Right lobe of liver (tissue), 6 donors: ENCODE data around the gene ARL2. TPM values are rescaled to one million over a fixed set of nuclear protein-coding genes. Genes with fewer than 3 reads are reported as not detected.

Experiments used
- ATAC-seq, 4 donors: fragments of 200-7000 bp; cut with Tn5 transposase; one replicate each; pipeline ENCODE4 v1.9.1; 2020; ENCODE audit warnings: mild to moderate bottlenecking in 4 of 4, moderate library complexity in 4 of 4
- DNase-seq, 3 donors: peaks; one replicate each; pipeline ENCODE4 v3.0.0-alpha.2; 2020
- H3K27ac ChIP-seq, 3 donors: fragments of 200-600 bp; one replicate each; pipeline ENCODE4 v1.8.0; 2022
- H3K27me3 ChIP-seq, 2 donors: fragments of 200-600 bp; one replicate each; pipeline ENCODE4 v1.8.0; 2022
- H3K36me3 ChIP-seq, 4 donors: fragments of 200-600 bp; sonication (generic) in 1 of 4; one replicate each; pipeline versions ENCODE4 v1.5.1 to v1.8.0; 2017 to 2022; ENCODE audit warnings: control low read depth in 1 of 4
- H3K4me1 ChIP-seq, 4 donors: fragments of 200-600 bp; sonication (generic) in 1 of 4; one replicate each; pipeline versions ENCODE4 v1.5.1 to v1.8.0; 2017 to 2022; ENCODE audit warnings: control low read depth in 1 of 4
- H3K4me3 ChIP-seq, 3 donors: fragments of 200-600 bp; one replicate each; pipeline ENCODE4 v1.8.0; 2022
- H3K9me3 ChIP-seq, 4 donors: fragments of 200-600 bp; sonication (generic) in 1 of 4; one replicate each; pipeline versions ENCODE4 v1.5.1 to v1.8.0; 2017 to 2022; ENCODE audit warnings: control low read depth in 1 of 4
- CTCF ChIP-seq, 4 donors: fragments of 200-600 bp in 3 of 4; fragments of 450-650 bp in 1 of 4; IDR thresholded peaks; one replicate each; pipeline versions ENCODE4 v1.5.1 to v1.8.0; 2016 to 2022; ENCODE audit warnings: antibody characterized with exemption in 4 of 4, mild to moderate bottlenecking in 2 of 4
- POLR2A ChIP-seq: fragments of 450-650 bp; IDR thresholded peaks from one replicate; pipeline ENCODE4 v1.6.1; 2017; ENCODE audit warnings: antibody characterized with exemption, mild to moderate bottlenecking
- WGBS: methylation state at CpG from one replicate; pipeline ENCODE4 v1.1.6; 2018; ENCODE audit warnings: low coverage, low lambda C conversion rate; ENCODE audit not compliant: insufficient coverage; ENCODE audit errors: missing lambda C conversion rate; 5-methylcytosine and 5-hydroxymethylcytosine counted together
- intact Hi-C, 2 donors: fragments of 100-400 bp; cut with DNase I; formaldehyde crosslinking; loops; one replicate each; pipeline versions ENCODE4 v1.11.2 to v1.14.1; 2022
- total RNA-seq, 6 experiments: library from RNA; depleted of rRNA in 2 of 6; stranded (reverse); fragments of >200 nt in 2 of 6; fragmentation: NEBNext Ultra II Directional in 3 of 6; extraction: Animal tissue kit (Norgen Biotek cat#: 25700) in 3 of 6; gene quantifications; one replicate each; pipeline versions ENCODE4 v1.1.0 to v1.2.4, GENCODE V29; 2016 to 2023
- donor health status: DM: no; HTN: yes; CAD: no.
- donor health status: DM: no; HTN: no; CAD: no.
- donor health status: DM: no; HTN: no; CAD: no.
- donor health status: DM: no; HTN: yes; CAD: no.
- donor health status: DM: no; HTN: yes; CAD: no.

ARL2 gene
- total RNA-seq, 6 experiments from 2014 or later = 7.3 to 26.2 (median 10.0) TPM

- no peak overlapping the region for H3K27ac ChIP-seq
- H3K9me3 ChIP-seq = no peaks in the 10 kb centered on the region
- no peaks in the 10 kb centered on the region for H3K27me3 ChIP-seq
- H3K4me3 ChIP-seq = no peak overlapping the region
- H3K4me1 ChIP-seq = no peaks in the 10 kb centered on the region
- 64% methylated on average over 3 of the region's 3 CpGs for WGBS
- intact Hi-C loops = no loop called here
- DNase-seq (no peak), ATAC-seq (no peak)
- TF ChIP-seq POLR2A = no peak
- no peaks in the 10 kb centered on the region for H3K36me3 ChIP-seq
Observed at GRCh38 chr11:65059523-65059922, 45.6 kb downstream of the ARL2 start.

GRCh38 chr11:65059959-65060824, 46.2 kb downstream of the ARL2 start:
- 37% methylated on average over 3 of the region's 10 CpGs for WGBS
- no peak overlapping the region for H3K27ac ChIP-seq
- DNase-seq (no peak), ATAC-seq (no peak)
- H3K9me3 ChIP-seq = no peaks in the 10 kb centered on the region
- H3K4me3 ChIP-seq = no peak overlapping the region
- intact Hi-C loops = no loop called here
- H3K4me1 ChIP-seq = no peaks in the 10 kb centered on the region
- H3K36me3 ChIP-seq = no peaks in the 10 kb centered on the region
- TF ChIP-seq CTCF (IDR thresholded peaks at IDR 0.05) = no peak
- no peak for TF ChIP-seq POLR2A
- no peaks in the 10 kb centered on the region for H3K27me3 ChIP-seq

DNA sequence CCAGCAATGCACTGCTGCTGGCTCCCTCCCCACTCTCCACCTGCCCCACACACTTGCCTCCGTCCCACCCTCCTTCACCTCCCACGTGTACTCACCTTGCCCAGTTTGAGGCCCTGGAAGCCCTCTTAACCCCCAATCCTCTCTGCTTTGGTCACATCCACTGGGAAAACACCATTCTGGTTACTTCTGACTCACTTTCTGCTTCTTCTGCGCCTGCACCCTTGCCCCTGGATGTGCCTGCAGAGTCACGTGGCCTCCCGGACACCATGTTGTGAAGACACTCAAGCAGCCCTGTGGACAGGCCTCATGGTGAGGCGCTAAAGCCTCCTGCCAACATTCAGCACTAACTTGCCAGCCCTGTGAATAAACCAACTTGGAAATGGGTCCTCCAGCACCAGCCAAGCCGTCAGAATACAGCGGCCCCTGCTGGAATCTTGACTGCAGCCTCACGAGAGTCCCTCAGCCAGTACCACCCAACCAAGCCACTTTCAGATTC, 47.0 kb downstream of the ARL2 start:
- no peaks in the 10 kb centered on the region for H3K36me3 ChIP-seq
- 74% methylated on average over 8 of the region's 9 CpGs for WGBS
- H3K9me3 ChIP-seq = no peaks in the 10 kb centered on the region
- no peak for TF ChIP-seq POLR2A
- TF ChIP-seq CTCF (IDR thresholded peaks at IDR 0.05) = no peak
- no peak overlapping the region for H3K27ac ChIP-seq
- no peaks in the 10 kb centered on the region for H3K4me1 ChIP-seq
- no peaks in the 10 kb centered on the region for H3K27me3 ChIP-seq
- H3K4me3 ChIP-seq = no peak overlapping the region
- peak in 1 of 4 donors; percentile 24 for ATAC-seq
- DNase-seq = no peak
- intact Hi-C loops = no loop called here

- intact Hi-C loops = no loop called here
- H3K27ac ChIP-seq = no peak overlapping the region
- H3K27me3 ChIP-seq = no peaks in the 10 kb centered on the region
- H3K4me3 ChIP-seq = no peak overlapping the region
- no CpG with 5 or more reads among the region's 3 CpGs for WGBS
- TF ChIP-seq CTCF (IDR thresholded peaks at IDR 0.05) (no peak), POLR2A (no peak)
- no peak for ATAC-seq
- DNase-seq = no peak
- H3K9me3 ChIP-seq = no peaks in the 10 kb centered on the region
- no peaks in the 10 kb centered on the region for H3K36me3 ChIP-seq
- H3K4me1 ChIP-seq = no peaks in the 10 kb centered on the region
Observed at GRCh38 chr11:65063532-65063931, 49.6 kb downstream of the ARL2 start.

DNA sequence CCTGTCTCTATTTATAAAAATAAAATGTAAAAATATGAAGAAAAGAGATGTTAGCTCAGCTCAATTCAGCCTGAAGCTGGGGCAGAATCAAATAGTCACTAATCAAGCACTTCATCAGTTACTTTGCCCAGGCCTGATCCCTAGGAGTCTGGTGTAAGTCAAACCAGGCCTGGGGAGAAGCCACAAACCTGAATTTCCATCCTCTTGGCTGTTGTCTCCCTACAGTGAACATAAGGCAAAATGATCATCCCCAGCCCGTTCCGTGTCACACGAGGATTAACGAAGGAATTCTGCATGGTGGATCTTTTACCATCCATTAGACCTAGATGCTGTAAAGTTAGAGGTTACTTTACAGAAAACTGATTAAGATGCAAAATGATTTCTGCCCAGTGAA, 50.9 kb downstream of the ARL2 start:
- no peak overlapping the region for H3K4me3 ChIP-seq

More for the DNA sequence above, 50.9 kb downstream of the ARL2 start:
- Histone ChIP-seq H3K36me3 (no peaks in the 10 kb centered on the region), H3K27ac (no peak overlapping the region), H3K27me3 (no peaks in the 10 kb centered on the region), H3K4me1 (no peaks in the 10 kb centered on the region), H3K9me3 (no peaks in the 10 kb centered on the region)
- ATAC-seq (no peak), DNase-seq (no peak)
- no peak for TF ChIP-seq CTCF (IDR thresholded peaks at IDR 0.05)
- TF ChIP-seq POLR2A = no peak
- intact Hi-C loops = no loop called here
- 100% methylated on average over 4 of the region's 4 CpGs for WGBS
